NCI-H2107 treated with DMSO at 0.1 percent for 48 hours (cell line): ENCODE results near the gene SCAMP5.
A peak's percentile ranks its signal among the peaks of the same experiment; 100 is the strongest.

Source experiments
- DNase-seq: peaks from one replicate; lab custom pipeline; 2025; ENCODE audit not compliant: unreplicated experiment; lab: John Stamatoyannopoulos, UW

The SCAMP5 gene

GRCh38 chr15:75044258-75044878, 49.0 kb downstream of the SCAMP5 start:
- DNase-seq = no peak

- no peak for DNase-seq
Observed at GRCh38 chr15:75045332-75046015, 50.1 kb downstream of the SCAMP5 start.

GRCh38 chr15:75048394-75048793, 53.0 kb downstream of the SCAMP5 start:
- no peak for DNase-seq

- peak; percentile 43 for DNase-seq
Observed at GRCh38 chr15:75049392-75049791, 54.0 kb downstream of the SCAMP5 start.

GRCh38 chr15:75050283-75050682, 54.9 kb downstream of the SCAMP5 start:
- DNase-seq = no peak

- peak; percentile 30 for DNase-seq
Observed at GRCh38 chr15:75051191-75051608, 55.8 kb downstream of the SCAMP5 start.

GRCh38 chr15:75051711-75052110, 56.3 kb downstream of the SCAMP5 start:
- no peak for DNase-seq

- DNase-seq = no peak
Observed at GRCh38 chr15:75052972-75053747, 57.8 kb downstream of the SCAMP5 start.

- no peak for DNase-seq
Observed at GRCh38 chr15:75053748-75054125, 58.4 kb downstream of the SCAMP5 start.

- DNase-seq = no peak
Observed at GRCh38 chr15:75054172-75054897, 59.0 kb downstream of the SCAMP5 start.

GRCh38 chr15:75056036-75056435, 60.7 kb downstream of the SCAMP5 start:
- DNase-seq = no peak

- no peak for DNase-seq
Observed at GRCh38 chr15:75058127-75058905, 63.0 kb downstream of the SCAMP5 start.

- no peak for DNase-seq
Observed at GRCh38 chr15:75059607-75060006, 64.2 kb downstream of the SCAMP5 start.

GRCh38 chr15:75061272-75061671, 65.9 kb downstream of the SCAMP5 start:
- no peak for DNase-seq

GRCh38 chr15:75062706-75063105, 67.3 kb downstream of the SCAMP5 start:
- no peak for DNase-seq

GRCh38 chr15:75063338-75063737, 68.0 kb downstream of the SCAMP5 start:
- DNase-seq = no peak

- no peak for DNase-seq
Observed at GRCh38 chr15:75063889-75064288, 68.5 kb downstream of the SCAMP5 start.

GRCh38 chr15:75064846-75065245, 69.5 kb downstream of the SCAMP5 start:
- DNase-seq = no peak

GRCh38 chr15:75065467-75065850, 70.1 kb downstream of the SCAMP5 start:
- DNase-seq = peak; percentile 64

GRCh38 chr15:75065851-75066509, 70.6 kb downstream of the SCAMP5 start:
- DNase-seq = no peak
